HG02623 (cell line): ENCODE results near the gene VCY1B.
"Not testable (repeated sequence)": the region's sequence is repeated elsewhere in the genome, so short reads cannot be mapped to it uniquely, and the experiment has no call there.

ENCODE experiments used
- ATAC-seq: cut with Tn5 transposase; IDR thresholded peaks from one replicate; pipeline ENCODE4 v1.9.1; 2021; ENCODE audit warnings: moderate library complexity; ENCODE audit not compliant: unreplicated experiment

VCY1B gene

DNA sequence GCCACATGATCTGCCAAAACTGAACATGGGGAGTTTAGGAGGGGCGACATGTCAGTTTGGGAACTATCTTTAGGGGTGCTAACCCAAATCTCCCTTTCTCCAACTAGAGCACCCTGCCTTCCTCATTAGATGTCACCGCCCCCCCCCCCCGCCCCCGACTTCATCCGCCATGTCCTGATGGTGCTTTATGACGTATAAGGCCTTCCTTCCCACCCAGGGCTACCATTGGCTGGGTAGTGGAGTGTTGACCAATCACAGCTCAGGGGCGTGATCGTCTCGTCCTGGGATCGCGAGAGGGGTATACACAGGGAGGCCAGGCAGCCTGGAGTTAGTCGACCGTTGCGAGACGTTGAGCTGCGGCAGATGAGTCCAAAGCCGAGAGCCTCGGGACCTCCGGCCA, at the start of gene VCY1B:
Gene VCY1B, plus strand, starts transcription at position 301 of the 400 bp plus-strand sequence. Its CDS starts 63 bp downstream, at position 364.
- ATAC-seq = not testable (repeated sequence)

DNA sequence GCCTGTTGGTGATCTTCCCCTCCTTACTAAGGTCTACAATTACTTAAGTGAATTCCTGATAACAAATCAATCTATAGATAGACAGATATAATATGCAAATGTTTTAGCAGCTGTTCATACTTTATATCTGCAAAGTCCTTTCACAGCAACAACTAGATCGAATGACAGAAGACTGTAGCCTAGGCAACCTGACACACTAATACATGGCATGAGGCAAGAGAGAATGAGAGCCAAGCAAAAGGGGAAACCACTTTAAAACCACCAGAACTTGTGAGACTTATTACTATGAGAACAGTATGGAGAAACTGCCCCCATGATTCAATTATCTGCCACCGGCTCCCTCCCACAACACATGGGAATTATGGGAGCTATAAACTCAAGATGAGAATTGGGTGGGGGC, 44.1 kb upstream of the VCY1B start:
- ATAC-seq = not testable (repeated sequence)

DNA sequence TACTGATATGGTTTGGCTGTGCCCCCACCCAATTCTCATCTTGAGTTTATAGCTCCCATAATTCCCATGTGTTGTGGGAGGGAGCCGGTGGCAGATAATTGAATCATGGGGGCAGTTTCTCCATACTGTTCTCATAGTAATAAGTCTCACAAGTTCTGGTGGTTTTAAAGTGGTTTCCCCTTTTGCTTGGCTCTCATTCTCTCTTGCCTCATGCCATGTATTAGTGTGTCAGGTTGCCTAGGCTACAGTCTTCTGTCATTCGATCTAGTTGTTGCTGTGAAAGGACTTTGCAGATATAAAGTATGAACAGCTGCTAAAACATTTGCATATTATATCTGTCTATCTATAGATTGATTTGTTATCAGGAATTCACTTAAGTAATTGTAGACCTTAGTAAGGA, 25.6 kb upstream of the VCY1B start:
- not testable (repeated sequence) for ATAC-seq

DNA sequence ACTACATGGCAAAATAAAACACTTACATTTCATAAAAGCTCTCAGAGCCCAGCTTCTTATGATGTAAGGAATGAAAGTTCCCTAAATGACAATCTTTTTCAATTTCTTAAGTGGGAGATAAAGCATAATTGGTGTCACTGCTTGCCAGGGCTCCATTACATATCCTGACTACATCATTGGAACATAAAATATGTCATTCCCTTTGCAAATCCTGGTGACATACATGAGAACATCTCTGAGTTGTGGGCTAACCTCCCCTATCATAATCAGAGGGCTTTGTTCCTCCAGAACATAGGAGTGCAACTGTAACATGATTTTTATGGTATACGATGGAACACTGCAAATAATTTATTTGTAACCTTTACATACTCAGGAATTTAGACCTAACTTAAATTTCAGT, 29.9 kb downstream of the VCY1B start:
- ATAC-seq = no peak
